DOHH2 (cell line): Measurements from ENCODE around the gene TAF3.

Experiments
- H3F3A ChIP-seq: fragments of 200-600 bp; sonication (generic), shearing (Covaris generic); 2 replicates; pipeline ENCODE4 v1.6.0; 2016; ENCODE audit warnings: antibody characterized with exemption, mild to moderate bottlenecking; ENCODE audit not compliant: control insufficient read depth, insufficient read depth
- H3K27ac ChIP-seq: fragments of 200-600 bp; sonication (generic); 2 replicates; pipeline ENCODE4 v1.5.1; 2014; ENCODE audit warnings: low read depth, mild to moderate bottlenecking, low read length, moderate library complexity
- H3K27me3 ChIP-seq: fragments of 200-600 bp; sonication (generic); 2 replicates; pipeline ENCODE4 v1.6.1; 2014; ENCODE audit warnings: mild to moderate bottlenecking, low read length, mixed read lengths; ENCODE audit not compliant: control insufficient read depth
- H3K36me3 ChIP-seq: fragments of 200-600 bp; sonication (generic); 2 replicates; pipeline ENCODE4 v1.6.1; 2014; ENCODE audit warnings: mild to moderate bottlenecking, low read length, moderate library complexity, mixed read lengths; ENCODE audit not compliant: control insufficient read depth
- H3K4me1 ChIP-seq: fragments of 200-600 bp; sonication (generic); 2 replicates; pipeline ENCODE4 v1.6.1; 2014; ENCODE audit warnings: mild to moderate bottlenecking, low read length, mixed read lengths; ENCODE audit not compliant: control insufficient read depth
- H3K4me2 ChIP-seq: fragments of 200-600 bp; sonication (generic); 2 replicates; pipeline ENCODE4 v1.6.0; 2014; ENCODE audit warnings: mild to moderate bottlenecking, low read length, moderate library complexity
- H3K4me3 ChIP-seq: fragments of 200-600 bp; sonication (generic); 2 replicates; pipeline ENCODE4 v1.5.1; 2014; ENCODE audit warnings: mild to moderate bottlenecking, low read length, mixed read lengths
- H3K79me2 ChIP-seq: fragments of 200-600 bp; sonication (generic); 2 replicates; pipeline ENCODE4 v1.6.1; 2014; ENCODE audit warnings: mild to moderate bottlenecking, low read length, mixed read lengths; ENCODE audit not compliant: control insufficient read depth
- H3K9me2 ChIP-seq: fragments of 200-600 bp; sonication (generic); replicated peaks from 2 replicates; pipeline ENCODE4 v1.6.1; 2014; ENCODE audit warnings: mild to moderate bottlenecking, low read length, mixed read lengths; ENCODE audit not compliant: control insufficient read depth
- H3K9me3 ChIP-seq: fragments of 200-600 bp; sonication (generic); 2 replicates; pipeline ENCODE4 v1.6.1; 2014; ENCODE audit warnings: antibody characterized with exemption, low read length, mixed read lengths; ENCODE audit not compliant: control insufficient read depth, insufficient read depth
- H4K20me1 ChIP-seq: fragments of 200-600 bp; sonication (generic); 2 replicates; pipeline ENCODE4 v1.6.0; 2014; ENCODE audit warnings: low read depth, mild to moderate bottlenecking, antibody characterized with exemption, low read length, moderate library complexity; ENCODE audit not compliant: control insufficient read depth, insufficient read depth
- CTCF ChIP-seq: fragments of 200-600 bp; sonication (generic); IDR thresholded peaks from one replicate; pipeline ENCODE4 v1.5.1; 2014; ENCODE audit warnings: antibody characterized with exemption, mild to moderate bottlenecking, low read depth, low read length; ENCODE audit not compliant: poor library complexity, severe bottlenecking
- EZH2phosphoT487 ChIP-seq: fragments of 200-600 bp; sonication (generic); IDR thresholded peaks from 2 replicates; pipeline ENCODE4 v1.6.1; 2017; ENCODE audit warnings: borderline replicate concordance, mild to moderate bottlenecking, antibody characterized with exemption, low read length, moderate library complexity, mixed read lengths

The TAF3 gene

GRCh38 chr10:7972367-7972766 lies 154.1 kb downstream of the TAF3 start:
- Histone ChIP-seq H3K27ac (no peak overlapping the region), H3K9me2 (no peaks in the 10 kb centered on the region), H3K27me3 (no peaks in the 10 kb centered on the region), H3K9me3 (no peaks in the 10 kb centered on the region), H3K4me3 (no peak overlapping the region), H4K20me1 (no peaks in the 10 kb centered on the region), H3K36me3 (peaks cover 1% of the 10 kb centered on the region; the same call in 1 of the 2 replicates), H3F3A (no peaks in the 10 kb centered on the region), H3K4me2 (no peak overlapping the region), H3K79me2 (no peaks in the 10 kb centered on the region), H3K4me1 (no peaks in the 10 kb centered on the region)
- TF ChIP-seq CTCF, result no peak
- no peak for TF ChIP-seq EZH2phosphoT487

DNA sequence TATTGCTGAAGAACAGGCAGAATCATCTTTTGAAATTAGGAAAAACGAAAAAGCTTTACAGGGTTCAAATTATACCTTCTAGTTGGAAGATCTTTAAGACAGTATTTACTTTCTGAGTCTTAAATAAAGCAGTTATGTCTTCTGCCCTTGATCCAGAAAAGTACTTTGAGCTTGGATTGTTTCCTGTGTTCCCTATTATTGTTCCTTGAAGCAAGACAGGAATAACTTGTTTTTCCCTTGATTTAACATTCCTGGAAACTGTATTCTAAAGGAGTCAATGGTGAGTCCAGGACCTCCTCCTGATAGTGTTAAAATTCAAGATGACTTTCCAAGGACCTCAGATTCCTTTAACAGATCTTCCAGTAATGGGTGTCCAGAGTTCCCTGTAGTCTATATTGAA lies 161.9 kb downstream of the TAF3 start:
- Histone ChIP-seq H3K36me3 (peaks cover 5% of the 10 kb centered on the region; the same call in 1 of the 2 replicates), H3K4me1 (no peaks in the 10 kb centered on the region), H3K4me2 (no peak overlapping the region), H4K20me1 (no peaks in the 10 kb centered on the region), H3K27me3 (no peaks in the 10 kb centered on the region), H3K27ac (no peak overlapping the region), H3K9me3 (no peaks in the 10 kb centered on the region), H3K79me2 (no peaks in the 10 kb centered on the region), H3F3A (no peaks in the 10 kb centered on the region), H3K9me2 (no peaks in the 10 kb centered on the region), H3K4me3 (no peak overlapping the region)
- TF ChIP-seq EZH2phosphoT487 (no peak), CTCF (no peak)

GRCh38 chr10:7982727-7983126 lies 164.4 kb downstream of the TAF3 start:
- H3F3A ChIP-seq, result no peaks in the 10 kb centered on the region
- H4K20me1 ChIP-seq, result no peaks in the 10 kb centered on the region
- H3K4me1 ChIP-seq, result no peaks in the 10 kb centered on the region
- no peak overlapping the region for H3K4me3 ChIP-seq
- no peaks in the 10 kb centered on the region for H3K9me2 ChIP-seq
- no peak overlapping the region for H3K27ac ChIP-seq
- H3K4me2 ChIP-seq, result no peak overlapping the region
- no peaks in the 10 kb centered on the region for H3K27me3 ChIP-seq
- no peaks in the 10 kb centered on the region for H3K9me3 ChIP-seq
- peaks cover under 1% of the 10 kb centered on the region; the same call in 1 of the 2 replicates for H3K36me3 ChIP-seq
- no peak for TF ChIP-seq CTCF
- TF ChIP-seq EZH2phosphoT487, result no peak
- H3K79me2 ChIP-seq, result no peaks in the 10 kb centered on the region
